Activated B cell treated with CpG ODN at 0.5 μM for 24 hours (primary cell): ENCODE measurements around the gene LENG9. TPM values are rescaled to one million over a fixed set of nuclear protein-coding genes. Genes with fewer than 3 reads are reported as not detected.

ENCODE experiments used
- ATAC-seq: fragments of 200-7000 bp; cut with Tn5 transposase; one replicate; pipeline ENCODE4 v1.10.0; 2021; ENCODE audit warnings: low read depth, mild to moderate bottlenecking, moderate library complexity
- CTCF ChIA-PET: fragments of 350-600 bp; sonication (Branson Sonifier 250); formaldehyde crosslinking; loops from one replicate; lab custom pipeline; 2021; ENCODE audit warnings: antibody characterized with exemption; lab: Charles Lee
- POLR2A ChIA-PET: fragments of 350-600 bp; sonication (Branson Sonifier 250); formaldehyde crosslinking; loops from one replicate; lab custom pipeline; 2021; ENCODE audit warnings: antibody characterized with exemption; lab: Charles Lee
- DNase-seq: peaks from one replicate; pipeline ENCODE4 v3.0.0; 2022
- H3K27ac Mint-ChIP-seq: one replicate; pipeline ENCODE4 v1.8.0; 2020; ENCODE audit warnings: mixed read lengths
- H3K27me3 Mint-ChIP-seq: one replicate; pipeline ENCODE4 v1.8.0; 2021; ENCODE audit warnings: mixed read lengths
- H3K36me3 Mint-ChIP-seq: one replicate; pipeline ENCODE4 v1.8.0; 2021; ENCODE audit warnings: low read depth, mixed read lengths
- H3K4me1 Mint-ChIP-seq: one replicate; pipeline ENCODE4 v1.8.0; 2021; ENCODE audit warnings: mixed read lengths
- H3K4me3 Mint-ChIP-seq: one replicate; pipeline ENCODE4 v1.8.0; 2020; ENCODE audit warnings: mild to moderate bottlenecking, mixed read lengths
- H3K9me3 Mint-ChIP-seq: one replicate; pipeline ENCODE4 v1.8.0; 2020; ENCODE audit warnings: mixed read lengths
- CTCF ChIP-seq: fragments of 200-600 bp; IDR thresholded peaks from one replicate; pipeline ENCODE4 v1.8.0; 2022; ENCODE audit warnings: antibody characterized with exemption, mild to moderate bottlenecking
- intact Hi-C: fragments of 100-400 bp; cut with micrococcal nuclease; formaldehyde crosslinking; loops from one replicate; pipeline ENCODE4 v1.15.1; 2024
- total RNA-seq: library from RNA; stranded (reverse); gene quantifications from 2 replicates; pipeline ENCODE4 v1.2.3, GENCODE V29; 2022

LENG9 gene
- total RNA-seq, 1 donor from 2014 or later: 8.5 TPM

GRCh38 chr19:54452626-54453025 is 11.0 kb downstream of the LENG9 start:
- TF ChIP-seq CTCF: no peak
- no peak overlapping the region for H3K27ac Mint-ChIP-seq
- intact Hi-C loops: no loop called here
- H3K9me3 Mint-ChIP-seq: no peaks in the 10 kb centered on the region
- no peaks in the 10 kb centered on the region for H3K27me3 Mint-ChIP-seq
- H3K4me1 Mint-ChIP-seq: peaks cover 40% of the 10 kb centered on the region
- H3K4me3 Mint-ChIP-seq: no peak overlapping the region
- DNase-seq: no peak
- H3K36me3 Mint-ChIP-seq: peaks cover 87% of the 10 kb centered on the region
- ChIA-PET CTCF (no interaction called here), POLR2A (no interaction called here)
- no peak for ATAC-seq

GRCh38 chr19:54451997-54452396 is 11.6 kb downstream of the LENG9 start:
- Mint-ChIP-seq H3K36me3 (peaks cover 81% of the 10 kb centered on the region), H3K27me3 (no peaks in the 10 kb centered on the region), H3K4me1 (peaks cover 47% of the 10 kb centered on the region), H3K27ac (no peak overlapping the region), H3K9me3 (no peaks in the 10 kb centered on the region), H3K4me3 (no peak overlapping the region)
- POLR2A ChIA-PET: interaction anchor here (0.8 kb wide), 1 partner anchor 10 kb away, joined by 4 read pairs; no protein-coding TSS in a partner anchor
- DNase-seq (no peak), ATAC-seq (no peak)
- no peak for TF ChIP-seq CTCF
- intact Hi-C loops: no loop called here
- CTCF ChIA-PET: no interaction called here

GRCh38 chr19:54451331-54451871 is 12.2 kb downstream of the LENG9 start:
- Mint-ChIP-seq H3K4me1 (peaks cover 49% of the 10 kb centered on the region), H3K27ac (no peak overlapping the region), H3K36me3 (peaks cover 75% of the 10 kb centered on the region), H3K4me3 (peak overlapping the region; percentile 100), H3K27me3 (no peaks in the 10 kb centered on the region), H3K9me3 (no peaks in the 10 kb centered on the region)
- TF ChIP-seq CTCF: no peak
- ChIA-PET POLR2A (interaction anchor here (0.8 kb wide), 1 partner anchor 11 kb away, joined by 4 read pairs; no protein-coding TSS in a partner anchor), CTCF (no interaction called here)
- DNase-seq (no peak), ATAC-seq (no peak)
- intact Hi-C loops: no loop called here

- Mint-ChIP-seq H3K4me3 (peak overlapping the region; percentile 100), H3K4me1 (peaks cover 49% of the 10 kb centered on the region), H3K27ac (peak overlapping the region; percentile 97), H3K36me3 (peaks cover 71% of the 10 kb centered on the region), H3K9me3 (no peaks in the 10 kb centered on the region), H3K27me3 (no peaks in the 10 kb centered on the region)
- ATAC-seq: no peak
- intact Hi-C loops: loop anchor here (1.0 to 5.0 kb wide), 7 partner anchors 14 to 1027 kb away; partner anchors contain the start of genes LENG9, MYADM, PPP1R12C and PRPF31
- no peak for TF ChIP-seq CTCF
- no peak for DNase-seq
- CTCF ChIA-PET: no interaction called here
- POLR2A ChIA-PET: interaction anchor here (0.8 to 1.3 kb wide), 2 partner anchors 12 to 160 kb away, joined by 3 read pairs; no protein-coding TSS in a partner anchor
Measured at GRCh38 chr19:54449701-54450069, 13.9 kb downstream of the LENG9 start.

GRCh38 chr19:54448774-54449700 is 14.5 kb downstream of the LENG9 start, which contains the start of gene LENG8:
TSS of gene LENG8 (plus strand) at chr19:54449199. CDS start at chr19:54451345, 2,146 bp downstream.
- DNase-seq: peak; percentile 98
- ChIA-PET CTCF (no interaction called here), POLR2A (interaction anchor here (0.6 to 2.0 kb wide), 31 partner anchors 9 to 1197 kb away, joined by 3 to 78 read pairs (median 4); partner anchors contain the start of genes CNOT3, KMT5C, LENG1 and LENG9)
- Mint-ChIP-seq H3K4me1 (peaks cover 49% of the 10 kb centered on the region), H3K27ac (peak within 1 kb of the TSS; percentile 97), H3K27me3 (no peaks in the 10 kb centered on the region), H3K9me3 (no peaks in the 10 kb centered on the region), H3K4me3 (peak within 1 kb of the TSS; percentile 100), H3K36me3 (peaks cover 70% of the 10 kb centered on the region)
- TF ChIP-seq CTCF: no peak
- intact Hi-C loops: loop anchor here (1.0 to 5.0 kb wide), 7 partner anchors 14 to 1027 kb away; partner anchors contain the start of genes LENG9, MYADM, PPP1R12C and PRPF31
- peak; percentile 92 for ATAC-seq
